HL-60 (cell line): ENCODE measurements around the gene ARF1.
A peak's percentile ranks its signal among the peaks of the same experiment; 100 is the strongest.

Experiments
- DNase-seq, 2 experiments: peaks; one replicate each; pipeline ENCODE4 v3.0.0-alpha.2; 2010 to 2020; ENCODE audit warnings: low read depth in 1 of 2, low spot score in 1 of 2
- H3K27ac ChIP-seq: fragments of 250-450 bp; sonication (Bioruptor Pico); replicated peaks from 2 replicates; pipeline ENCODE4 v1.5.1; 2020; ENCODE audit warnings: mild to moderate bottlenecking, moderate library complexity
- H3K27me3 ChIP-seq: fragments of 250-450 bp; sonication (Bioruptor Pico); 2 replicates; pipeline ENCODE4 v1.5.1; 2021; ENCODE audit warnings: mild to moderate bottlenecking, moderate library complexity; ENCODE audit not compliant: insufficient read depth, poor library complexity, severe bottlenecking
- H3K4me3 ChIP-seq: replicated peaks from 2 replicates; pipeline ENCODE4 v1.5.1; 2011; ENCODE audit warnings: mild to moderate bottlenecking, control low read depth, low read length; ENCODE audit not compliant: insufficient read depth
- GABPA ChIP-seq: IDR thresholded peaks from 2 replicates; pipeline ENCODE4 v1.6.1; 2012; ENCODE audit warnings: low read depth
- POLR2AphosphoS5 ChIP-seq: IDR thresholded peaks from 2 replicates; pipeline ENCODE4 v1.6.1; 2012; ENCODE audit warnings: low read depth
- SPI1 ChIP-seq: IDR thresholded peaks from 2 replicates; pipeline ENCODE4 v1.6.1; 2012; ENCODE audit warnings: low read depth, mild to moderate bottlenecking, borderline replicate concordance
- TF ChIP-seq, protein P1 (sequence below): IDR thresholded peaks from one replicate; pipeline ENCODE4 v1.5.1; 2011; ENCODE audit warnings: low read length, control low read depth, inconsistent platforms; ENCODE audit not compliant: insufficient read depth
- TF ChIP-seq, protein P2 (sequence below): IDR thresholded peaks from 2 replicates; pipeline ENCODE4 v1.6.1; 2012; ENCODE audit warnings: low read depth; ENCODE audit not compliant: insufficient replicate concordance

ARF1 gene

DNA sequence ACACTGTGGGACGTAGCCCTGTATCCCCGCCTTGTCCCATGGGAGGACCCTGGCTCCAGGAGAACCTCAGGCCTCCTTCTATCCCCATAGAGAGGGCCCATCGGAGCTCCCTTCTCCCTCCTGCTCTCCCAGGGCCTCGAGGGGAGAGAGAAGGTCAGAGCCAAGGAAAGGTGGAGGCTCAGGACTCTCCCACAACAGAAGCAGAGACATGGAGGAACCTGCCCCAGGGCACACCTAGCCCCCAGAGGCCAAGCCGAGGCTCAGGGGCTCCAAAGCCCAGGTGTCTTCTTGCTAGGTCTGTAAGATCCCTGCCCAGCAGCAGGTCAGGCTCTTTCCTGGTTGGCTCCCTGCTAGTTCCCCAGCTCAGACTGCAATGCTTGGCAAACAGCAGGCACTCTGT lies 34.4 kb upstream of the ARF1 start:
- H3K27me3 ChIP-seq: no peaks in the 10 kb centered on the region
- TF ChIP-seq, protein P1, sequence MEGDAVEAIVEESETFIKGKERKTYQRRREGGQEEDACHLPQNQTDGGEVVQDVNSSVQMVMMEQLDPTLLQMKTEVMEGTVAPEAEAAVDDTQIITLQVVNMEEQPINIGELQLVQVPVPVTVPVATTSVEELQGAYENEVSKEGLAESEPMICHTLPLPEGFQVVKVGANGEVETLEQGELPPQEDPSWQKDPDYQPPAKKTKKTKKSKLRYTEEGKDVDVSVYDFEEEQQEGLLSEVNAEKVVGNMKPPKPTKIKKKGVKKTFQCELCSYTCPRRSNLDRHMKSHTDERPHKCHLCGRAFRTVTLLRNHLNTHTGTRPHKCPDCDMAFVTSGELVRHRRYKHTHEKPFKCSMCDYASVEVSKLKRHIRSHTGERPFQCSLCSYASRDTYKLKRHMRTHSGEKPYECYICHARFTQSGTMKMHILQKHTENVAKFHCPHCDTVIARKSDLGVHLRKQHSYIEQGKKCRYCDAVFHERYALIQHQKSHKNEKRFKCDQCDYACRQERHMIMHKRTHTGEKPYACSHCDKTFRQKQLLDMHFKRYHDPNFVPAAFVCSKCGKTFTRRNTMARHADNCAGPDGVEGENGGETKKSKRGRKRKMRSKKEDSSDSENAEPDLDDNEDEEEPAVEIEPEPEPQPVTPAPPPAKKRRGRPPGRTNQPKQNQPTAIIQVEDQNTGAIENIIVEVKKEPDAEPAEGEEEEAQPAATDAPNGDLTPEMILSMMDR: no peak
- no peak for TF ChIP-seq SPI1
- TF ChIP-seq POLR2AphosphoS5: no peak
- no peak for TF ChIP-seq GABPA
- no peak overlapping the region for H3K27ac ChIP-seq

DNA sequence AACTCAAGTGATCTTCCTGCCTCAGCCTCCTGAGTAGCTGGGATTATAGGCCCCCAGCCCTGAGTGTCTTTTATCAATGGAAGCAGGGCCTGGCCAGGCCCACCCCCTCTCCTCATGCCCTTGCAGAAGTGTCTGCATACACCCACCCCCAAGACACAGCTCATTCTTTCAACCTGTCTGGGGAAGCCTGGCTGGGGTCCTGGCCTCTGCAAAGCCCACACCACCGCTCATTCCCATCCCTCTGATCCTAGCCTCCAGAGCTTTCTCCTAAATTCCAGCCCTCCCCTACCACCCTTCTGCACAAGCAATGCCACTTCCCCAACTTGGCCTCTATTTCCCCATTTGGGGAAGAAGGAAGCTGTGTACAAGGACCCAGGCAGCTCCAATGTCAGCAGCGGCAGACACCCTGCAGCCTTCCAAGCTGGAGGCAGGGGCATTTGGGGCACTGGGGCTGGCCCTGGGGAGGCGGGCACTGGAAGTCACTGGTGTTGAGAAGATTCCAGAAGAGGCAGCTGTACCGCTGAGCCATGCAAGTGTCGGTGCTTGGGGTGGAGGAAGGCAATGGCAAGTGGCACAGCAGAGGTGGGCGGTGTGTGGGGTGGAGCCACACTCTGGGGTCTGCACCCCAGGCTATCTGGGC lies 33.7 kb upstream of the ARF1 start:
- TF ChIP-seq, protein P1: no peak
- TF ChIP-seq SPI1: peak; percentile 33; the same call in 1 of the 2 replicates
- TF ChIP-seq GABPA: no peak
- TF ChIP-seq POLR2AphosphoS5: no peak
- H3K27ac ChIP-seq: no peak overlapping the region
- DNase-seq: no peak
- H3K27me3 ChIP-seq: no peaks in the 10 kb centered on the region
- no peak overlapping the region for H3K4me3 ChIP-seq

More for the DNA sequence above, 34.4 kb upstream of the ARF1 start:
- DNase-seq: no peak
- H3K4me3 ChIP-seq: no peak overlapping the region

DNA sequence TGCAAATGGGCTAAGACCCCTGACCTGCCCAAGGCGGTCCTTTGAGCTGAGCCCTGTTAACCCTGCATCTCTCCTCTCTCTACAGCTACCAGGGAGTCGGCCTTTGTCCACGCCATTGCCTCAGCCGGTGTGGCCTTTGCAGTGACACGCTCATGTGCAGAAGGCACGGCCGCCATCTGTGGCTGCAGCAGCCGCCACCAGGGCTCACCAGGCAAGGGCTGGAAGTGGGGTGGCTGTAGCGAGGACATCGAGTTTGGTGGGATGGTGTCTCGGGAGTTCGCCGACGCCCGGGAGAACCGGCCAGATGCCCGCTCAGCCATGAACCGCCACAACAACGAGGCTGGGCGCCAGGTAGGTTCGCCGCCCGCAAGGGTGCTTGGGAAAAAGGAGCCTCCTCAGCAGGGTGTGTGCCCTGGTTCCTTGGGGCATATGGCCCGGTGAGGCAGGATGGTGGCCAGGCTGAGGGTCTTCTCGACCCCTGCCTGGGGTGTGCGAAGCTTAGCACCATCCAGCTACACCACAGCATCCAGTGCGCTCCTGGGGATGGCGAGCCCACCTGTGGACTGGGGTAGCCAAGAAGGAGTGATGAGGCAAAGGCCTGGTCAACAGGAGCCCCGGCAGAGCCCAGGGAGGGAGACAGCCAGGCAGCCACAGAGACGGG lies 31.8 kb upstream of the ARF1 start:
- TF ChIP-seq, protein P2, sequence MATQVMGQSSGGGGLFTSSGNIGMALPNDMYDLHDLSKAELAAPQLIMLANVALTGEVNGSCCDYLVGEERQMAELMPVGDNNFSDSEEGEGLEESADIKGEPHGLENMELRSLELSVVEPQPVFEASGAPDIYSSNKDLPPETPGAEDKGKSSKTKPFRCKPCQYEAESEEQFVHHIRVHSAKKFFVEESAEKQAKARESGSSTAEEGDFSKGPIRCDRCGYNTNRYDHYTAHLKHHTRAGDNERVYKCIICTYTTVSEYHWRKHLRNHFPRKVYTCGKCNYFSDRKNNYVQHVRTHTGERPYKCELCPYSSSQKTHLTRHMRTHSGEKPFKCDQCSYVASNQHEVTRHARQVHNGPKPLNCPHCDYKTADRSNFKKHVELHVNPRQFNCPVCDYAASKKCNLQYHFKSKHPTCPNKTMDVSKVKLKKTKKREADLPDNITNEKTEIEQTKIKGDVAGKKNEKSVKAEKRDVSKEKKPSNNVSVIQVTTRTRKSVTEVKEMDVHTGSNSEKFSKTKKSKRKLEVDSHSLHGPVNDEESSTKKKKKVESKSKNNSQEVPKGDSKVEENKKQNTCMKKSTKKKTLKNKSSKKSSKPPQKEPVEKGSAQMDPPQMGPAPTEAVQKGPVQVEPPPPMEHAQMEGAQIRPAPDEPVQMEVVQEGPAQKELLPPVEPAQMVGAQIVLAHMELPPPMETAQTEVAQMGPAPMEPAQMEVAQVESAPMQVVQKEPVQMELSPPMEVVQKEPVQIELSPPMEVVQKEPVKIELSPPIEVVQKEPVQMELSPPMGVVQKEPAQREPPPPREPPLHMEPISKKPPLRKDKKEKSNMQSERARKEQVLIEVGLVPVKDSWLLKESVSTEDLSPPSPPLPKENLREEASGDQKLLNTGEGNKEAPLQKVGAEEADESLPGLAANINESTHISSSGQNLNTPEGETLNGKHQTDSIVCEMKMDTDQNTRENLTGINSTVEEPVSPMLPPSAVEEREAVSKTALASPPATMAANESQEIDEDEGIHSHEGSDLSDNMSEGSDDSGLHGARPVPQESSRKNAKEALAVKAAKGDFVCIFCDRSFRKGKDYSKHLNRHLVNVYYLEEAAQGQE: no peak
- TF ChIP-seq, protein P1: no peak
- TF ChIP-seq SPI1 (no peak), POLR2AphosphoS5 (no peak), GABPA (no peak)
- Histone ChIP-seq H3K27ac (no peak overlapping the region), H3K27me3 (peaks cover 2% of the 10 kb centered on the region), H3K4me3 (no peak overlapping the region)
- DNase-seq: no peak

DNA sequence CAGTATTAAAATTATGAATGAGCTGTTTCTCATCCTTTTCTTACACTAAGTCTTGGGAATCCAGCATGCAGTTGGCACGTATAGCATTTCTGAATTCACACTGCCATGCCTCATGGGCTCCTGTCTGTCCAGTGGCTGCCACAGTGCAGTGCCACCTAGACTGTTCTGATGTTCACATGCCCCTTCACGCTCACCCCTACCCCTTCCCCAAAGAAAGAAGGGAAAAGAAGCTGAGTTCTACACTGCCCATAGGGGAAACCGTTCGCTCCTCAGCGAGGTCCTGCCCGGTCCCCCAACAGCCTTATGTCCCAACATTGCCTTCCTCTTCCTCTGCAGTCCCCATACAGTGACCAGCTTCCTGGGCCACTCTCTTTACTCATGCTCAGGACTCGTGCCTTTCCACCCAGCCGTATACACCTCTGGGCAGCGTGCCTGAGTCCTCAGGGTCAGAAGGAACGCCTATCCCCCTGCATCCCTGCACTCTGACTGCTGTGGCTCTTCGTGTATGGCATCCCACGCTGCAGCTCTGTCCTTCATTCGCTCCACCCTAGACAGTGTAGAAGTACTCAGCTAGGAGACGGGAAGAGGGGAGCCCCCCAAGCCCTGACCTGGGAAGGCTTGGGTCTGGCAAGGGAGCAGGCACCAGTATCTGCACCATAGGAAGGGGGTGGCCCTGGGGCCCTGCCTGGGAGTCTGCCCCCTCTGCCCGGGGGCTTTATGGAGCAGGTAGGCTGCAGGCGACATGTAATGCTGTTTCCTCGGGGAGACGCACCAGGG lies 24.1 kb upstream of the ARF1 start:
- DNase-seq: no peak
- TF ChIP-seq, protein P2: no peak
- TF ChIP-seq GABPA: no peak
- TF ChIP-seq, protein P1: no peak
- TF ChIP-seq SPI1: no peak
- no peak for TF ChIP-seq POLR2AphosphoS5
- Histone ChIP-seq H3K4me3 (no peak overlapping the region), H3K27ac (no peak overlapping the region), H3K27me3 (peaks cover 46% of the 10 kb centered on the region)
